Measurements from ENCODE around the gene ZNF605. TPM values are rescaled to one million over a fixed set of nuclear protein-coding genes. Genes with fewer than 3 reads are reported as not detected.
"Not testable (repeated sequence)": the region's sequence is repeated elsewhere in the genome, so short reads cannot be mapped to it uniquely, and the experiment has no call there.

ZNF605 gene
- total RNA-seq (2014; rRNA removed; shearing (Covaris generic)), result 1.3 and 4.2 TPM in 2 replicates

DNA sequence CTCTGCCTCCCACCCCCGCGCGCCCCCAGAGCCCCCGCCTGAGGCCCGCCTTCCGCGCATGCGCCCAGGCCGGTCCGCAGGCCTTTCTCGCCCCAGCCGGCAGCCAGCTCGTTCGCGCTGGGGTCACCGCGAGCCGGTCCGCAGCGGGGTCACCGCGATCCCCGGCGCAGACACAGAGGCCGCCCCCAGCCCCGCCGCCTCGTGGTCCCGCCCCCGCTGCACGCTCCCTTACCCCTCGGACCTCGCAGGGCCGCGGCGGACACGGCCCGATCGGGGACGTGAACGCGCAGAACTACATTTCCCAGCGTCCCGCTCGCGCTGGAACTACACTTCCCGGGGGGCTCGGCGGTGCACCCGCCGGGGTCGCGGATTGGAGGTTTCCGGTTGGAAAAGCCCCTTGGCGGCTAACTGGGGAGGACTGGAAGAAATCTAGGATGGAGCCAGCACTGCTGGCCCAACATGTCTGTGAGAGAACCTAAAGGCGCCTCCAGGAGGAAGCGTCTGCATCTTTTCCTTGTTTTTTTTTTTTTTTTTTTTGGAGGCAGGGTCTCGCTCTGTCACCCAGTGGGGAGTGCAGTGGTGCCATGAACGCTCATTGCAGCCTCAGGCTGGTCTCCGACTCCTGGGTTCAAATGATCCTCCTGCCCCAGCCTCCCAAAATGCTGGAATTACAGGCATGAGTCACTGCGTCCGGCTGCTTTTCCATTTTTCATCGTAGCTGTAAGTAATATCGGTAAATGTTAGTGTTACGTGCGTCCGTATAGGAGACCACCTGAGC, at the start of gene ZNF605:
TSS of gene ZNF605 (minus strand) at position 296 of the 778 bp plus-strand sequence. CDS start 10,671 bp downstream, outside the sequence.
- peak; percentile 66 for DNase-seq (ENCODE audit: low spot score)

DNA sequence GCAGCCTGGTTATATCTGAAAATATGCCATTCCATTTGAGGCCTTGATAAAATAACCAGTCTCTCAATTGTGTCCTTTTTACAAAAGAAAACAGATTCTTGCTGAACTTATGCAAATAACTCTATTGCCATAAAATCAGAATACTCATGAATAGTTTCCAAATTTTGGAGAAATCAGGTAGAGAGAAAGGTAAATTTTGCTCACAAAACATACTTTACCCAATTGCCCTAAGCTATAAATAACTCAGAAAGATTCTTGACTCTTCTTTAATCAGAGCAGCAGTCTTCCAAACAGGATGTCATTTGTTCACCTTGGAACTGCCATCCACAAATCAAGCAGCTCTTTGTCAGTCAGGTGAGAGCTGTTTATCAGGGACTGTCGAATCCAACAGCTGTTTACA, 42.6 kb upstream of the ZNF605 start:
- no peak for DNase-seq (ENCODE audit: low spot score)

DNA sequence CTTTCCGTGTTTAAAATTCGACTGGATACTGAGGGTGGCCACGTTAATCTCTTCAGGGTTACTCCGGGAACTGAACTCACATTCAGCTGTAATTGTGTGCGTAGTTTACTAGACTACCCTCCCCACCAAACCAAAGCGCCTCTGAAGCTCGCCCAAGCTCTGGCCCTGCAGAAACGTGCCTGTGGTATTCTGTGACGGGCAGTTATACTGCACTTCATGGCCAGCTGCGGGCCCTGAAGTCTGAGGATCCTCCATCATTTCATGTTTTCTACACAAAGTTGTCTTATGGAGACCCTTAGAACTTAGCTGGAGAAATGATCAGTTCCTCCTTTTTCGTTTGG, 30.7 kb upstream of the ZNF605 start:
- no peak for DNase-seq (ENCODE audit: low spot score)

DNA sequence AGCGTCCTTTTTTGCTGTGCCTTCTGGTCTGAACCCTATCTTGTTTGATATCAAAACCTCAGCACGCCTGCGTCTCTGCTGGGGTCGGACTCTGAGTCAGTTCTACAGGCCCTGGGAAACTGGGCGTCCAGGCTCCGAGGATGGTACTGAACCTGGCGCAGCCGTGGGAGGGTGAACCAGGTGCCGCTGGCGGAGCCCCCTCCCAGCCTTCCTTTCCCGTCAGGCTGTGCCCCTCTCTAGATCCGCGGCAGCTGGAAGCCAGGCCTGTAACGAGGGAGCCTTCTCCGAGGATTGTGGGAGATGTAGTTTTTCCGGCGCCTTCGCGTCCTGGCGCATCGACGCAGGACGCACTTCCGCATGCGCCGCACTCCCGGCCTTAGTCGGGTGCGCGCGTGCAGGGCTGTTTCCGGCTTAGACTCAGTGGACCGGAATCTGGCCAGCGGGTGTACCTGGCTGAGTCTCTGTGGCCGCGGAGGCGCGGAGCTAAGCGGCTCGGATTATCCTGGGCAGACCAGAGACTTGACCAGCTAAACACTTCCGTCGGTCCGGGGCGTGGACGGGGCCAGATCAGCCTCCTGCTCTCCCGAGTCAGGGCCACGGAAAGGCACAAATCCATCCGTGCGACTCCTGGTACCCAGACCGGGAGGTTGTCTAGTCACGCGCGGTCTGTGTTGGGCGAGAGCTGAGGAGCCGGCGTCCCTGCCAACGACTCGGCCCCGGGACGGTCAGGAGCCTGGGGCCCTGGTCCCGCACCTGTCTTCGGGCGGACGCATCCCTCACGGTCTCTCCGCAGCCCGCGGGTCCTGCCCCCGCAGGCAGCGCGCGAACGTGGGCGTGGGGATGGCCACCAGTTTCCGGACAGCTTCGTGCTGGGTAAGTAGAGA, 30.1 kb upstream of the ZNF605 start, which contains the start of gene ZNF26:
TSS of gene ZNF26 (plus strand) at position 367 of the 884 bp plus-strand sequence. CDS start at position 841, 474 bp downstream.
- DNase-seq (ENCODE audit: low spot score), result peak; percentile 86

DNA sequence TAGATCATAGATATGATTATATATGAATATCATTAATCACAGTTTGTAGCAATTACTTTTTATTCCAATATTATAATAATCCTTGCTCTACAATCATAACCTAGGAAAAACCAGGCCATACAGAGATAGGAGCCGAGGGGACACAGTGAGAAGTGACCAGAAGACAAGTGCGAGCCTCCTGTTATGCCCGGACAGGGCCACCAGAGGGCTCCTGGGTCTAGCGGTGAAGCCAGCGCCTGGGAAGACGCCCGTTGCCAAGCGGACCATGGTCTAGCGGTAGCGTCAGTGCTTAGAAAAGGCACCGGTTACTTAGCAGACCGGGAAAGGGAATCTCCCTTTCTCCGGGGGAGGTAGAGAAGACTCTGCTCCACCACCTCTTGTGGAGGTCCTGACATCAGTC, 20.8 kb upstream of the ZNF605 start:
- not testable (repeated sequence) for DNase-seq (ENCODE audit: low spot score)

DNA sequence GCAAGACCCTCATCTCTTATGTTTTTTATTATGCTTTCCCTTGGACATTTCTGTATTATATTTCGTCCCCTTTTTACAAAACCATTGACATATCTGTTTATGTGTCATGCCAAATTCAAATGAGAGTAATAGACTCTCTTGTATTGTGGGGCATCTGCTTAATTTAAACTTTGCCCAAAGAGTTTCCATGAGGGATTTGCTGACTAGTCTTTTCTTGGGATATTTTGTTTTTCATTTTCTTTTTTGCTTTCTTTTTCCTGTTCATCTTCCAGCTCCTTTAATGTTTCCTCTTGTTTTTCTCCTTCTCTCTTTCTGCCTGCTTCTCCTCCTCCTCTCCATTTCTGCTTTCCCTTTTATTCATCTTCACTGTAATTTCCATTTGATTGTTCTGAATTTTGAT, 16.3 kb upstream of the ZNF605 start:
- DNase-seq (ENCODE audit: low spot score), result no peak

DNA sequence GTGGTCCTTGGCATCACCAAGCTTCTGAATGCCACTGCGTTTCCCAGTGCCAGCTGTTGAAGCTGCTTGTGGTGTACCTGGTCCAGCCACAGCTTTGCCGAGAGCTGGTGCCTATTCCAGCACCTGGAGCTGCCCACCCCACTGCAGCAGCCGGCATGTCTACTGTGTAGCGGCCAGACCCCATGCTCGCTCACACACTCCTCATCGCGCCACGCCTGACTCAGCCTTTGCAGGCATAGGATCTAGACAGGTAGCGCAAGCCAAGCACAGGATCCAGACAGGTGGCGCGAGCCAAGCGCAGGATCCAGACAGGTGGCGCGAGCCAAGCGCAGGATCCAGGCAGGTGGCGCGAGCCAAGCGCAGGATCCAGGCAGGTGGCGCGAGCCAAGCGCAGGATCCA, 11.6 kb upstream of the ZNF605 start:
- DNase-seq (ENCODE audit: low spot score), result no peak

DNA sequence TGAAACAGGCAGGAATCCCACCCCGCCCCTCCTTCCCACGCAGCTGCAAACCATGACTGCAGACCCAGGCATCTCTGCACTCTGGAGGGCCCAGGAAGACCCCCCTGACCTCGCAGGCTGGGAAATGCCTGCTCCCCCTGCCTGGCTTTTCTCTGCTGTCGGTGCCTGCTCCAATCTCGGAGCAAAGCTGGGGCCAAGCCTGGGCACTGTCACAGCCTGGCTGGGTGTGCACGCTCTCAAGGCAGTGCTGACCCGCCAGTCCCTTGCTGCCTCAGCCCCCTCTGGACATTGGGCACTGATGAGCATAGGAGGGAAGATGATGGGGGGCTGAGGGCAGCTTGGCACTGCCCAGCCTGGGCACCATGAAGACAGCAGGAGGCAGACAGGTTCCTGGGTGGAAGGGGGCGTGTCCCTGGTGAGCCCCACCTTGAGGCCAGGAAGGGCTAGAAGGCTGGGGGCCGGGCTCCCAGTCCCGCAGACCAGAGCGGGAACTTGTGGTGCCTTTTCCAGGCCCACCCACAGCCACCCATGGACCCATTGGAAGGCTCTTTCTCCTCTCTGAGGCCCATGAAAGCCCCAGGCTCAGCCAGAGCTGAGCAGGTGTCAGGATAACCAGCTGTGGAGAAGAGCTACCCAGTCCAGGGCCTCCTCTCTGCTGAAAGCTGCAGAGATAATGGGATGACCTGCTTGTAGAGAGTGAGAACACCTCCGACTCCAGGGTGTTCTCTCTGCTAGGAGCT, 10.7 kb upstream of the ZNF605 start:
- no peak for DNase-seq (ENCODE audit: low spot score)

DNA sequence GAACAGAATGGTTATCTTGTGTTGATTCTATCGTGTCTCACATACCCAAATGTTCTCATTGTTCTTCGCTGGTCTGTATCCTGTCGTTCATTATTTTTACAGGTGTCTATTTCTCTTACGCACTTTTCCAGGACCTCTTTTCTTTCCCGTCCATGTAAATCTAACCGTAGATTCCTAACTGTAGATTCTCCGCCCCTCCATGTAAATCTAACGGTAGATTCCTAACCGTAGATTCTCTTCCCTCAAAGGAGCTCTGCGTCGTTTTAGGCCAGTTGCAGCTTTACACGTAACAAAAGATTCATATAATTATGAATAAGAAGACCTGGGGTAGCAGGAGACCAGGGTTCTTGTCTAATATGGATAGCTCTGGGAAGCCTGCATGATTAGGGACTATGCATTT, 9.7 kb upstream of the ZNF605 start:
- no peak for DNase-seq (ENCODE audit: low spot score)

DNA sequence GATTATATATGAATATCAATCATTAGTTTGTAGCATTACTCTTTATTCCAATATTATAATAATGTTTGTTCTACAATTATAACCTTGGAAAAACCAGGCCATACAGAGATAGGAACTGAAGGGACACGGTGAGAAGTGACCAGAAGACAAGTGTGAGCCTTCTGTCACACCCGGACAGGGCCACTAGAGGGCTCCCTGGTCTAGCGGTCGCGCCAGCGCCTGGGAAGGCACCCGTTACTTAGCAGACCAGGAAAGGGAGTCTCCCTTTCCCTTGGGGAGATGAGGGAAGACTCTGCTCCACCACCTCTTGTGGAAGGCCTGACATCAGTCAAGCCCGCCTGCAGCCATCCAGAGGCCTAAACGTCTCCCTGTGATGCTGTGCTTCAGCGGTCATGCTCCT, 7.8 kb upstream of the ZNF605 start:
- not testable (repeated sequence) for DNase-seq (ENCODE audit: low spot score)

DNA sequence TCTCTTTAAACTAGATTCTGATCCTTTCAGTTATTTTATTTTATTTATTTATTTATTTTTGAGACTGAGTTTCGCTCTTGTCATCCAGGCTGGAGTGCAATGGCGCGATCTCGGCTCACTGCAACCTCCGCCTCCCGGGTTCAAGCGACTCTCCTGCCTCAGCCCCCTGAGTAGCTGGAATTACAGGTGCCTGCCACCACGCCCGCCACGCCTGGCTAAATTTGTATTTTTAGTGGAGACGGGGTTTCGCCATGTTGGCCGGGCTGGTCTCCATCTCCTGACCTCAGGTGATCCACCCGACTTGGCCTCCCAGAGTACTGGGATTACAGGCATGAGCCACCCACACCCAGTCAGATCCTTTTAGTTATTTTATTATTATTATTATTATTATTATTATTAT, 5.7 kb upstream of the ZNF605 start:
- DNase-seq (ENCODE audit: low spot score), result not testable (repeated sequence)

DNA sequence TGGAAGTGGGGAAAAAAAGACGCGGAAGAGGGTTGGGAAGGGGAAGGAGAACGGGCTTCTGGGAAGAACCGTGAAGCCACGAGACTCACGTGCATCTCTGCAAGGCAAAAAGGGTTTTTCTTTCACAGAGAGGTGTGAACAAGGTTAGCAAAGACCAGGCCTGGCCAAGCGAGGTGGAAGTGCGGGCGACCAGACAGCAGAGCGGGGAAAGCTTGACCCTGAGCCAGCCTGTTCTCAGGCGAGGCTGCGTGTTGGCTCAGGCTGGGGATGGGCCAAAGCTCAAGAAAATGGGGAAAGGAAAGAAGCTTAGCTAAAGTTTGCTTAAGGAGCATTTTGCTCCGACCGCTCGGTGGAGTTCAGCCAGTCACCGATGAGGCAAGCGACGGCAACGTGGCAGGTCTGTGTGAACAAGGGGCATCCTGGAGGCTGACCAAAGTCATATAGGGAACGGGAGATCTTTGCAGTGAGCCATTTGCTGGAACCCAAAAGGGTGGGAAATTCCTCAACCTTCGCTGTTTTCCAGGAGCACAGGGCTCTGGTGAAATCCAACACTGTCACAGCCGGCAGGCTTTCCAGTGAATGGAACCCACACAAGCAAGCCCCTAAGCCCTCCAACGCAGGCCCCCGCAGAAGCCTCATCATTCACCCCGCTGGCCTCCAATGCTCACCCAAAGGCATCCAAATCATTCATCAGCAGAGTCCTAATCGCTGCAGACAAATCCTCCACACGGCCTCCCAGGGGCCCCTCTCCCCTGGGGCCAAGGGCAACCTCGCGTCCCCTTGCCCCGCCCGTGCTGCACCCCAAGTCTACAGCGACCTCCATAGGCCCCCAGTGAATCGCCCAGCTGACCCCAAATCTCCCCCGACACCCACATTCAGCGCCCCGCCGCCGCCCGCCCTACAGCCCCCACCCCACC, 754 bp downstream of the ZNF605 start:
- DNase-seq (ENCODE audit: low spot score), result no peak

DNA sequence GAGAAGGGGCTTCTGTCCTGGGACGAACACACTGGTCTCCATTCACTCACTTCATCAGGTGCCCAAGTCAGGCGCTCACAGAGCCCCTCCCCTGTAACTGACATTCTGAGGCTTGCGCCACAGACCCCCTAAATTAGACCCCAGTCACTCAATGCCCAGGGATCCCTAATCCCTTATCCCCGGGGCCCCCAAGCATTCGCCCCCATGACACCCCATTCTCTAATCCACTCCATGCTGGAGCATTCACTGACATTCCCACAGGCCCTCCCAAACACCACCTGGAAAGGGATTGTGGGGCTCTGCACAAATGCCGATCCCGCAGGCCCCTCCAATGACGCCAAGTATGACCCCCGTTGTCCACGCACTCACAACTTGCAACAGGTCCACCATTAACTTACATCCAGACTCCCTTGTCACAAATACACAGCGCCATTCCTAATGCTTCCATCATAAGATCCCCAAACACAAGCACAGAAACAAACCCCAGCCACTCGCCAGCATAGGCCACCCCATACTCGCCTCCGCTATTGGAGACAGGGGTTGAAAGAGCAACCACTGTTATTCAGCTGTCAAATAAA, 1.5 kb downstream of the ZNF605 start:
- no peak for DNase-seq (ENCODE audit: low spot score)

DNA sequence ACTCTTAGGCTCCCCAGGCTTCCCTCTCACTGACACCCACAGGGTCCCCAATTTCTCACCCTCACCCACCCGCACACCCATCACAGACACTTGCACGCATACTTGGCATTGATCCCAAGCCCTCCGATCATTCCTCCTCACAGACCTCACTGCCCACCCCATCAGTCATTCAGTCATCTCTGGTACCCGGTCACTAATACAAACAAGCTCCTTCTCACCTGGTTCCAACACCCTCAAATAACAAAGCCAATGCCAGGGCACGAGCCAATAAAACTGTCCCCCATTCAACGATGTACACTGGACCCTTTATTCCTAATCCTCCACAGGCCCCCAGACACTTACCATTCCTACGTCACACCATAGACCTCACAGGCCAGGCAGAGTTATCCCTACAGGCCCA, 2.3 kb downstream of the ZNF605 start:
- DNase-seq (ENCODE audit: low spot score), result no peak

DNA sequence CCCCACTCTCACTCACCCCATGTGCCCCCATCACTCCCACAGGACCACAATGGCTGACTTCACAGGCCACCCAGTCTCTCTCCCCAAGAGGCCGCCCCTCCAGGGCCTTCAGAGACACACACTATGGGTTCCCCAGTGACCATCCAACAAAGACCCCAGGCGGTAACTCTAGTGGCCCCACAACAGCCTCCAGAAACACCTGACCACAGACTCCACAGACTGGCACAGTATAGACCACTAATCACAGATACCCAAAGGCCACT, 3.0 kb downstream of the ZNF605 start:
- DNase-seq (ENCODE audit: low spot score), result no peak

DNA sequence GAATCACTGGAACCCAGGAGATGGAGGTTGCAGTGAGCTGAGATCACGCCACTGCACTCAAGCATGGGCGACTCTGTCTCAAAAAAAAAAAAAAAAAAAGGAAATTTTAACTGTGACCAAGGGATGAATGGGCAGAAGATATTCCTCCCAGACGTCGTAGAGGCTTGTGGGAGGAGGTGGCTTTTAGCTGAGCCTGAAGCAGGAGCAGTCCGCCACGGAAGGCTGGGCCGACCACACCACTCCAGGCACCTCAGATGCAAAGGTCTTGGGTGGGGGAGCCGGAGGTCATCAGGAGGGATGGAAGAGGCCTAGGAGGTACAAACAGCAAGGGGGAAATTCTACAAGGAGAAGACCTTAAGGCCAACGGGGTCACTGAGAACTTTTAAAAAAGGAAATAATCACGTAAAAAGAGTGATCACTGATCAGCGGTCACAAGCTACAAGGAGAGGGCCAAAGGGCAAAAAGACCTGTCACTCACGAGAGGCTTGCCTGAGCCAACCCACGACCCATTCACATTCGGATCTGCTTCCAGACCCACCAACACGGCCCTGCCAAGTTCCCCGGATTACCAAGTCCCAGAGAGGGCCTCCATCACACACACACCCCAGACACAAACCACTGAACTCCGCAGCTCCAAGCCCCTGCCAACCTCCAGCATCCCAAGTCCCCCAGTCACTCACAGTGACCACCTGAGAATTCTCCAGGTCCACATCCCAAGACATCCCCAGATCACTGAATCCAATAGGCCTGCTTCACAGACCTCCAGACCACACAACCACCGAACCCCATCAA, 3.5 kb downstream of the ZNF605 start:
- DNase-seq (ENCODE audit: low spot score), result no peak

DNA sequence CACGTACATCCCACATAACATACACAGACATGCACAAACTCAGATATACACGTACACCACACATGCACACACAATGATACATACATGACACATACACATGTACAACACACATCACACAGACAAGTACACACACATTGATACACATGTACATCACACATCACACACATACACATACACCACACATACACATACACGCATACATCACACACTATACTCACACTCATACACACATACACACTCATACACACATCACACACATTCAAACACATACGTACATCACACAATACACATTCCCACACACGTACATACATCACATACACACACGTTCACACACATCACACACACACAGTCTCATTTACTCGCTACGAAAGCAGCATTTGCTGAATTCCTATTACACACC, 4.5 kb downstream of the ZNF605 start:
- DNase-seq (ENCODE audit: low spot score), result no peak

DNA sequence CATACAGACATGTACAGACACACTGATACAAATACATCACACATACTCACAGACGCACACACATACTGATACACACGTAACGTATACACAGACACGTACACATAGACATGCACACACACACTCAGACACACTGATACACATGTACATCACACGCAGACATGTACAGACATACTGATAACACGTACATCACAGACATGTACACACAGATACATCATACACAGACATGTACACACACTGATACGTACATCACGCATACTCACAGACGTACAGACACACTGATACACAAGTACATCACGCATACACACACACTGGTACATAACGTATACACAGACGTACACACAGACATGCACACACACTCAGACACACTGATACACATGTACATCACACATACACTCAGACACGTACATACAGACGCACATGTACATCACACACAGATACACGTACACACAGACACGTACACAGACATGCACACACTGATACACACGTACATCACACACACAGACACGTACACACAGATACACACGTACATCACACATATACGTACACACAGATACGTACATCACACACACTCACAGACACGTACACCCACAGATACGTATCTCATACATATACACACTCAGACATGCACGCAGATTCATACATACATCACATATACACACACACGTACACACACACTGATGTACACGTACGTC, 5.1 kb downstream of the ZNF605 start:
- DNase-seq (ENCODE audit: low spot score), result no peak

Data from H4 (cell line).